ENCODE results near the gene SHISAL1.

The SHISAL1 gene

DNA sequence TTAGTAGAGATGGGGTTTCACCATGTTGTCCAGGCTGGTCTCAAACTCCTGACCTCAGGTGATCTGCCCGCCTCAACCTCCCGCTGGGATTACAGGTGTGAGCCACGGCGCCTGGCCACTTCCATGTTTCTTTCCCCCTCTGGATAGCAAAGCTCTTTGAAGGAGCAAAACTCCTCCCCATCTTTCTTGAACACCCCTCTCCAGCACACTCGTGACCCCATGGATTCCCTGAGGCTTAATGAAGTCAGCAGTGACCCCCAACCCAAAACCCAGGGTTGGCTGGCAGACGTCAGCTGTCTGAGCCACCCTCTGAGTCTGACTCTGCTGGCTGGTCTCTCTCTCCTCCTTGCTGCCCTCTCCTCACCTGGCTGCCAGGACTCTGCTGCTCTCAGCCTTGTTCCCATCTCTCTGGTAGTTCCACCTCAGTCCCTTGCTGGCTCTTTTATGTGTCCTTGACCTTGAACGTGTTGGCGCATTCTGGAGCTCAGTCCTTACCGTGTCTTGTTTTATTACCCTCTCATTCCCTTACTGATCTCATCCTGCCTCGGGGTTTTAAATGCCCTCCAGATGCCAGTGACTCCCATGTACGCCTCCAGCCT lies 87.6 kb downstream of the SHISAL1 start:
- no peak for DNase-seq

DNA sequence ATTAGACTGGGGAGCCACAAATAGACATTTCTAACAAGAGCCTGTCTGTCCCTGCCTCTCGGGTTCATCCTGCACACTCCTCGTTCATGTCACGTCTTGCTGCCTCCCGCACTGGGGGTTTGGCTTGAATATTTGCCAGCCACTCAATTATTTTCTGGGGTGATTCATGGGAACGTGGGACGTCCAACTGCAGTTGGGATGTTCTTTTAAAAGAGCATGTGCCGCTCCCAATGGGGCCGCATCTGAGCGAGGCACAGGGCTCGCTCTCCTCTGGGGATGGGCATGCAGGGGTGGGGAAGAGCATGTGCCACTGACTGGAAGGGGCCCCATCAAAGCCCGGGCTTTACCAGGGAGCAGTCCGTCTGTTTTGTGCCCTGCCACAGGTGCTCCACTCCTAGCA lies 88.6 kb downstream of the SHISAL1 start:
- no peak for DNase-seq

DNA sequence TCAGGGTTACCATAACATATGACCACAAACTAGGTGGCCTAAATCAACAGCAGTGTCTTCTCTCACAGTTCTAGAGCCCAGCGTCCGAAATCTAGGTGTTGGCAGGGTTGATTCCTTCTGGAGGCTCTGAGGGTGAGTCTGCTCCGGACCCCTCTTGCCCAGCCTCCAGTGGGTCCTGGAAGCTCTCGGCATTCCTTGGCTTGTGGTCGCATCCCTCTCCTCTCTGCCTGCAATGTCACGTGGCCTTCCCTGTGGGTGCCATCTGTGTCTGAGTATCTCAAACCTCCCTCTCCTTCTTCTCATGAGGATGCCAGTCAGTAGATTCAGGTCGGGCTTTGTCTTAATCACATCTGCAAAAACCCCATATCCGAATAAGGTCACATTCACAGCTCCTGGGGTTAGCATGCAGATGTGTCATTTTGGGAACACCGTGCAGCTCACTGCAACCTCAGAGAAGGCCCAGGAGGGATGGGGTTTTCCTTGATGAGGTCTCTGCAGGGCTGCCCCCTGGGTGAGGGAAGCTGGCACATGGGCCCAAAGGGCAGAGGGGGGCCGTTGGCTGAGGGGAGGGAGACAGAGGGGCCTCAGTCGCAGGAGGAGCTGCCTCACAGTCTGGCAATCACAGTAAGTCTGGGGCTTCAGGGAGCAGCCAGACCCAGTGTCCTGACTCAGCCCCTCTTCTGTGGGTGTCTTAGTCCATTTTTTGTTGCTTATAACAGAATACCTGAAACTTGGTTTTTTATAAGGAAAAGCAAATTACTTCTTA lies 90.9 kb downstream of the SHISAL1 start:
- DNase-seq: no peak

DNA sequence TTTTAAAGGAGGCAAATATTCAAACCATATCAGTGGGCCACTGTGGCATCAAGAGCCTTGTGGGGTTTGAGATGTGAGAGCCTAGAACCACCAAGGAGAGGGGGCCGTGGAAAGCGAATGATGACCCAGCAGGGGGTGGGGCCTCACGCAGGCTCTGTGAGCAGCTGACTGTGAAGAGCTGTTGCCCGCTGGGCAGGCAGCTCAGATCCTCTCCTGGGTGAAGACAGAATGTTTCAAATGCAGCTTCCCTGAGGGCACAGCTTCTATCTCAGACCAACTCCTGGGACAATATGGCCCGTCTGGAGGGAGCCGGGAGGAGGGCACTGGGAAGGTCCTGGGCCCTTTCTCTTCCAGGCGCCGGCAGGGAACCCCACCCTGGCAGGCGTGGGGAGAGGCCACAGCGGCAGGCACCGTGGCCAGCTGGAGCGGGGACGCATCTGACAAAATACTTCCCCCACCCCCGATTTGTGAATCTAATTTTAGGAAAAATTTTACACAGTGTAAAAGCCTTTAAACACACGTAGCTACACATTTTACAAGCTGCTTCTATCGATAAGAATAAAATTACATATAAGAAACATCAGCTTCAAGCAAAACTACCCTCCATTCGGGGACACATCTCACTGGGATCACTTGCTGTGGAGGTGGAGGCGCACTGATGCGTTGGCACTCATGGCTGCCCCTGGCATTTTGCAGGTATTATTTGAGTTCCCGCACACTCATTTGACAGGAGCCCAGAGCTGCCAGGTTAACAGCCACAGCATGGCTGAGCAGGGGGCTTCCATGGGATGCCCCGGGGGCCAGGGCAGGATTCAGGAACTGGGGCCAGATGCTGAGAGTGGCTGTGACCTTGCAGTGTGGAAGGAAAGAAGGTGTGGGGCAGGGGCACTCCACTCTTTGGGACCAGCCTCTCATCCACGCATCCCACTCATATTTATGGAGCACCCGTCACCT lies 91.7 kb downstream of the SHISAL1 start:
- no peak for DNase-seq

DNA sequence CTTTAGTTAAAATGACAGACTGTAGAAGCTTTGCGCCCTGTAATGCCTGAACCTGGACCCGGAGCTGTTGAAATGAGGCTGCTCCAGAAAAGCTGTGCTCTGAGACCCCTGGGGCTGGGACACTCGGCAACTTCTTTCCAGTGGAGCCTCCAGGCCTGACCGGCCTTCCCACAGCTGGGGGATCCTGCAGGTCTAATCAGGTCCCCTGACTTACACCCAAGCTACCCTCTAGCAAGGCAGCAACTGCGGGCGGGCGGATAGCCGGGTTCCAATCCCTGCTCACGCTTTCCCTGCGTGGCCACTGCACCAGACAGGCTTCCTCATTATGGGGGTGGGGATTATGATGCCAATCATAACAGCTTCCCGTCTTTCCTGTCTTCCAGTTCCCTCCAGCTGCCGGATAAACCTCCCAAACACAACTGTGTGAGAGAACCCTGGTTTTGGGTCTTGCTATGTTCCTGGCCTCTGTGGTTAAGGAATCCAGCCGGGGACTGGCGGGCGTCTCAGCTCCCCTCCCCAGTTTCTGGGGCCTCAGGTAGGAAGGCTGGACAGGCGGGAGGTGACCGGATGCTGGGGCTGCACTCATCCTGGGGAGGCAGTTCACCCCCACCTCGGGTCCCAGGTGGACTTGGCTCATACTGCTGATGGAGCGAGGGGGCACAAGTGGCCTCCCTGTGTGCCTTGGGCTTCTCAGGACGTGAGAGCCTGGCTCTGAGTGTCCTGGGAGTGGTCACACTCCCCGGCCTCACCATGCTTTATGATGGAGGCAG lies 93.5 kb downstream of the SHISAL1 start:
- no peak for DNase-seq

DNA sequence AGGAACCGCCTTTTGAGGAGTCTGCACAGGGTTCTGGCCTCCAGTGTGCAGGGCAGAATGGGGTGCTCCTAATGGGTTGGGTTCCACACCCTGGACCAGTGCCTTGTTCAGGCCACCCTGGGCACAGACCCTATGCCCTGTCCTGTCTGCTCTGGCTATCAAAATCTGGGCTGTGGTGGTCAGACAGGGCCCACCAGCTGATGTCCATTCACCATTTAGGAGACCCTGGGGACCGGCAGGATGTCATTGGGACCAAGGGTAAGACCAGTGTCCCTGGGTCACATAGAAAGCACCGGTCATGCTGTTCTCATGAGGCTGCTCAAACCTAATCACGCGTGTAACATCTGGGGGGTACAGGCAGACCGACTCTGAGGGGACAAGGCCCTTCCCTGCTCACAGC lies 94.7 kb downstream of the SHISAL1 start:
- no peak for DNase-seq

DNA sequence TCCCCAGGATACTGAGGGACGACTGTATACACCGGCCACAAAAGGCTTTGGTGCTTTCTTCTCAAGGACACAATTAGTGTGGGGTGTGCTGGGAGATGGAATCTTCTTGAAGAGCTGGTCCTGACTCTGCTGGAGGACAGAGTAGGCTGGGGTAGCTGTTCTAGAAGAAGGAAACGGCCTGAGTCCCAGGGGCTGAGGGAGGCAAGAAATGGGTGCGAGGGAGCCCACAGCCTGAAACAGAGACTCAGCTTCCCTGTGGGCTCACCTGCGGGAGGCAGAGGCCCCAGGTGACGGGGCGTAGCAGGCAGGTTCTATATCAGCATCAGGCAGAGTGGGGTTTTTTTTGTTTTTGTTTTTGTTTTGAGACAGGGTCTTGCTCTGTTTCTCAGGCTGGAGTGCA lies 95.4 kb downstream of the SHISAL1 start:
- DNase-seq: no peak

DNA sequence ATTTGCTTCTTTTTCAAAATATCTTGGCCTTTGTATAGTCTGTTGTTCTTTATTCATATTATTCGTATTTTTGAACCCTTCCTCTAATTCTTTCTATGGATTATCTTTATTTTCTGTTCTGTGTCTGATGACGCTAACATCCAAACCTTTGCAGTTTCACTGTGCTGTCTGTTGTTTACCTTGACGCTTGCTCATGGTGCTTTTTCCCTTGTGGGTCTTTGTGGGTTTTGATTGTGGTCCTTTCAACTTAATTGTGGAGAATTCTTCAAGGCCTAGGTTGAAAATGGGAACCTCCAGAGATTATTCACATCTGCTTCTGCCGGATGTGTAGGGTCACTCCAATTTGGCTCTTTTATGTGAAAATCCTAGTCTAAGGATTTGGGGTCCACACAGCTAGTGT lies 97.5 kb downstream of the SHISAL1 start:
- no peak for DNase-seq

DNA sequence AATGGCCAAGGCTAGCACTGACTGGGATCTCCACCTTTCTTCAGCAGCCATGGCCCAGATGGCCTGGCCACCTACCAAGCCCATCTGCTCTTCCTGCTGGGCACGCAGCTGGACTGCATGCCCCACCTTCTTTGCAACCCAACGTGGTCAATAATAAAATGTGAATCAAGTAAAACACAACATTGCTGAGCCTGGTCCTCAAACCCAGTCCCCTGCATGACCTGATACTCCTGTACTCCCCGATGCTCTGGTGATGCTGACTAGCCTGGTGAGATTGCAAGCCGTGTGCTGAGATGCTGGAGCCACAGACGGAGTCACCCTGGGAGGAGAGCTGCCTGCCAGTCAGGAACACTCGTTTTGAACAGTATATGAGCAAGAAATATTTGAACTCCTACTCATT lies 98.0 kb downstream of the SHISAL1 start:
- no peak for DNase-seq

DNA sequence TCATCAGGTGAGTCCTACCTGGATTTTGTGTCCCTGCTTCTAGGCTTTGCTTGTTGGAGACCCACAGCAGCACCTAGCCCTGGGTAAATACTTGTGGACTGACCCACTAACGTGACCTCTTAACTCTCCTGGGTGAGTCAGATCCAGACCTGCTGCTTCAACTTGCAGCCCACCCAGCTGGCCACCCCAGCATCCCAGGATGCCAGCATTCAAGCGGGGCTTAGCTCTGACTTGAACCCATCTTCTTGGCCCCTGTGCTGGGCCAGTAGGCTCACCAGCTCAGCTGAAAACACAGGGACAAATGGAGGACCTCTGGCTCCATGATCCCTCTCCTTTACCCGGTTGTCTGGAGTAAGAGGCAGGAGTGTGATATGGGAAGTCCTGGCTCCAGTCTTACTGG lies 98.6 kb downstream of the SHISAL1 start:
- no peak for DNase-seq

DNA sequence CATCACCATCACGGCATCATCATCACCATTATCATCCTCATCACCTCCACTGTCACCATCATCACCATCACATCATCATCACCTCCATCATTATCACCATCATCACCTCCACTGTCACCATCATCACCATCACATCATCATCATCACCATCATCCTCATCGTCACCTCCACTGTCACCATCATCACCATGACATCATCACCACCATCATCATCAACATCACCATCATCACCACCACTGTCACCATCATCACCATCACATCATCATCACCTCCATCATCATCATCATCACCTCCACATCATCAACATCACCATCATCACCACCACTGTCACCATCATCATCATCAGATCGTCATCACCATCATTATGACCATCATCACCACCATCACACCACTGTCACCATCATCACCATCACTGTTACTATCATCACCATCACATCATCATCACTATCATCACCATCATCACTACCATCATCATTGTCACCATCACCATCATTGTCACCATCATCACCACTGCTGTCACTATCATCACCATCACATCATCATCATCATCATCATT lies 99.2 kb downstream of the SHISAL1 start:
- no peak for DNase-seq

DNA sequence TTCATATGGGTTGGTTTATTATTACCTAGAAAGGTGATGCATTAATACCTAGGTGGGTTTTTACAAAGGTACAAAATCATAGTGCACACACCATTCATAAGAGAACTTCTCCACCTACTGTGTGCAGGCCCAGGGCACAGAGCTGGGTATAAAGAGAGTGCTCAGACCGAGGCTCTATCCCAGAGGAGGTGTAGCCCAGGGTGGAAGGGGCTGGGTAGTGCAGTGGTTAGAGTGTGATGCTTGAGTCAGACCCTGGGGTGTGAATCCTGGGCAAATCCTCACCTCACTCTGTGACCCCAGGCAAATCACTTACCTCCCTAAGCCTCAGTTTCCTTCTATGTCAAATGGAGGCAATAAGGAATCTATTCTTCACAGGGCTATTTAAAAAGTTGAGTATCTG lies 99.8 kb downstream of the SHISAL1 start:
- DNase-seq: no peak

DNA sequence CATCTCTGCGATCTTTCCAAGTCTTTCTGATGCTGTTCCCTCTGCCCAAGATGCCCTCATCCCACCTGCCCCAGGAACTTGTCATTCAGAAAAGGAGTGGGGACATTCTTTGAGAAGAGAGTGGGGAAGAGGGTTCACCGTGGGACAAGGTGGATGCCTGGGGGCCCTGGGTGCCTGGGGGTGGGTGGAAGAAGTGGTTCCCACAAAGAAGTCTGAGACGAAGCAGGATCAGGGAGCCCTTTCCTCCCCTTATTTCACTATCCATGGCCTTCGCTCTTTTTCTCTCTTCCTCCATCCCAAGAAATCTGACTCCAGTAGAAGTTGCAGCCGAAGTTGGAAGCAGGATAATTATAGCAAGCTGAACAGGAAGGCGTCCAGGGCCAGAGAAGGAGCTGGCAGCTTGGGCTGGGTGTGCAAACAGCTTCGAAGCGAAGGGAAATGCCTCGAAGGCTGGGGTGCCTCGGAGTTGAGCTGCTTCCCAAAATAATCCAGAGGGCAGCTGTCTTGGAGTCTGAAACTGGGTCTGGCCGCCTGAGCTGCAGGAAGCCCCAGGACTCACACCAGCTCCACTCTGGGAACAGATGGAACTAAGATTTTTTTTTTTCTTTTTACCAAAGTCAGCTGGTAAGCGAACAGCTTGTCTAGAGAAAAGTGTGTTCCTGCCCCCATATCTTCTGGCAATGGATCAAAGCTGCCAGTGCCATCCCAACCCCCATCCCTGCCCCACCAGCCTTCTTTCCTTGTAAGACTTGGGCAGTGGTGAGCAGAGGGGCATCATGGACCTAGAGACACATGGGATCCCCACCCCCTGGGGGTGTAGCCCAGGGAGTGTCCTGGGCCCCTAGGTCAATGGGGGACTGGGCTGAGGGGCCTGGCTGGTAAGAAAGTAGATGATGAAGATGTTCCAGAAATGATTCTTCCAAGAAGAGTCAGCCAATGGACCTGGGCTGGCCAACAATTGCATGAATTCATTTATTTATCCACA lies 100.5 kb downstream of the SHISAL1 start:
- no peak for DNase-seq

DNA sequence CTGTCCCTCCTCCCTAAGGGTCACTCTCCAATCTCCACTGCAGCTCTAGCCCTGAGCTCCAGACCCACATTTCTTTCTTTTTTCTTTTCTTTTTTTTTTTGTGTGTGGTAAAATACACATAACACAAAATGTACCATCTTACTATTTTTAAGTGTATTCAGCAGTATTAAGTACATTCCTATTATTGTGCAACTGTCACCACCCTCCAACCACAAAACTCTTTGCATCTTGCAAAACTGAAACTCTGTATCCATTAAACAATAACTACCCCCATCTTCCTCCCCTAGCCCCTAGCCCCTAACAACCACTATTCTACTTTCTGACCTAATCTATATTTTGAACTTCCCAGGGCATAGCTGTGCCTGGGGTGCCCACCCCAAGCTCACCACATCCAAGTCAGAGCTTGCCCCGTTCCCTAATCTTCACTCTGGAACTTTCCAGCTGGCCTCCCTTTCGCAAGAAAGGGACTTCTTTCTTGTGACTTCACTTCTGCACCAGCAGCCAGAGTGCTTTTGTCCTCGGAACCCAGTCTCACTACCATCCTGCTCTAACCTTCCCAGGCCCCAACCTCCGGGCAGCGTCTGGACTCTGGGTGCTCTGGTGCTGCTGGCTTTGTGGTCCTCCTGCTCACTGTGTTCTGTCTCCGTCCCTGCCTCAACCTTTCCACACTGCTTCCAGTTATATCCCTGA lies 101.3 kb downstream of the SHISAL1 start:
- DNase-seq: no peak

DNA sequence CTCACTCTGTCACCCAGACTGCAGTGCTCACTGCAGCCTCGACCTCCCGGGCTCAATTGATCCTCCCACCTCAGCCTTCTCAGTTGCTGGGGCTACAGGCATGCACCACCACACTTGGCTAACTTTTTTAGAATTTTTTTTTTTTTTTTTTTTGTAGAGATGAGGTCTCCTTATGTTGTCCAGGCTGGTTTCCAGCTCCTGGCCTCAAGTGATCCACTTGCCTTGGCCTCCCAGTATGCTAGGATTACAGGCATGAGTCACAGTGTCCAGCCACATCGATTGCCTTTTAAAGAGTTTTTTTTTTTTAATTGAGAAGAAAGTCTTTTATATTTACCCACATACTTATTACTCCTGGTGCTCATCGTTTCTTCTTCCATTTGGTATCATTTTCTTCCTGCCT lies 102.0 kb downstream of the SHISAL1 start:
- no peak for DNase-seq

DNA sequence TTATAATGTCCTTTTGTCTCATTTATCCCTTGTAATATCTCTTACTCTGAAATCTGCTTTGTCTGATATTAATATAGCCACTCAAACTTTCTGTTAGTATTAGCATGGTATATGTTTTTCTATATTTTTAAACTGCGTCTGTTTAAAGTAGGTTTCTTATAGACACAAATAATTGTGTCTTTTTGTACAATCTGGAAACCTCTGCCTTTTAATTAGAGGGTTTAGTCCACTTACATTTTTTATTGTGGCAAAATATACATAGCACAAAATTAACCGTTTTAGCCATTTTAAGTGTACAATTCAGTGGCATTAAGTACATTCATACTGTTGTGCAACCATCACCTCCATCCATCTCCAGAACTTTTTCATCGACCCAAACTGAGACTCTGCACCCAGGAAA lies 103.4 kb downstream of the SHISAL1 start:
- no peak for DNase-seq

DNA sequence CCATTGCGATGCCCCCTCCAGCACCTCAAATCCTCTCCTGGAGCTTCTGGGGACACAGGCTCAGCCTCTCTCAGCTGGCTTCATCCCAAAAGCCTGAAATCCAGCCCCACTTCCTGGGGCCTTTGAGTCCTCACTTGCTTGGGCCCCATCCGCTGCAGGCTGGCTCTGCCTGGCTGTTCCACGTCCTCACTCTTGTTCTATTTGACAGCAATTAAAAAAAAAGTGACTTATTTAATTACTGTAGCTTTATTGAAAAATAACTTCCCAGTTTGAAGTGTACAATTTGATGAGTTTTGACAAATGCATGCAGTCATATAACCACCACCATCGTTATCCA lies 104.8 kb downstream of the SHISAL1 start:
- no peak for DNase-seq

DNA sequence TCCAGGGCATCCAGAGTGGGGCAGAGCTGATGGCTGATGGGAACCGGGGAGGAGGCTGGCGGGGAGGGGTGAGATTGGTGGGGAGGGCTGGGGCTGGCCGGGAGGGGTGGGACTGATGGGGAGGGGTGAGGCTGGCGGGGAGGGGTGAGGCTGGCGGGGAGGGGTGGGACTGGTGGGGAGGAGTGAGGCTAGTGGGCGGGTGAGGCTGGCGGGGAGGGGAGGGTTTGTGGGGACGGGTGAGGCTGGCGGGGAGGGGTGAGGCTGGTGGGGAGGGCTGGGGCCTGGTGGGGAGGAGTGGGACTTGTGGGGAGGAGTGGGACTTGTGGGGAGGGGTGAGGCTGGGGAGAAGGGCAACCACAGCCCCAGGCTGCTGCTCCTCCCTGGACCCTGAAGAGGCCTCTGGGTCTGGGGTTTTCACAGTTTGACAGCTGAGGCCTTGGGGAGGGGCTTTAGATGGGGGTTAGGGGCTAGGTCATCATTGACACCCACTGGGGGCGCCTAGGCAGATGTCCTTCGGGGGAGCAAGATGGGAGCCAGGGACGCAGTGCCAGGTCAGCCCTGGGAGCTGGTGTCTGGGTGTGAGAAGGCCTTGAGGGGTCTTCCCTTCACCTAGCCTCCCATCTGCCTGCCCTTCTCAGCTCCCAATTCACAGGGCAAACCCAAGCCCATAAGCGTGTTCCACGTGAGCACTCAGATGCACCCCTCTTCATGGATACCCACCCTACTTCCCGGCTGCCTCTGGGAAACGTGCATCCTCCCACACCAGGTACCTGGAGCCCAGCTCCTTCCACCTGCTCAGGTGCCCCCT lies 105.4 kb downstream of the SHISAL1 start:
- DNase-seq: no peak

DNA sequence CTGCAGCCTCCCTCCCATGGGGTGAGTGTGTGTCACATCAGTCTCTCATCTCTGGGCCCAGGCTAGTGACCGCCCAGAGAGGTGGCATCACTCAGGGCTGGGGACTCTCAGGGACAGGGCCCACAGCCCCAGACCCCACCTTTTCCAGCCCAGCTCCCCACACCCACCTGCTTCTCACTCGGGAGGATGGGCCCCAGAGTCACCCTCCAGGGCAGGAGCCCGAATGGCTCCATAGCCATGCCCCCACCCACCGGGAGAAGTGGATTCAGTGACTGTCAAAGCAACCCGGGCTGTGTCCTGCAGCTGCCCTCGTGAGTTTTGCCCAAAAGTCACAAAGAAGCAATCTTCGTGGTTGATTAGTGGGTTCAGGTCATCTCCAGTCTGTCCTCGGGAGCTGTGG lies 106.1 kb downstream of the SHISAL1 start:
- DNase-seq: no peak

DNA sequence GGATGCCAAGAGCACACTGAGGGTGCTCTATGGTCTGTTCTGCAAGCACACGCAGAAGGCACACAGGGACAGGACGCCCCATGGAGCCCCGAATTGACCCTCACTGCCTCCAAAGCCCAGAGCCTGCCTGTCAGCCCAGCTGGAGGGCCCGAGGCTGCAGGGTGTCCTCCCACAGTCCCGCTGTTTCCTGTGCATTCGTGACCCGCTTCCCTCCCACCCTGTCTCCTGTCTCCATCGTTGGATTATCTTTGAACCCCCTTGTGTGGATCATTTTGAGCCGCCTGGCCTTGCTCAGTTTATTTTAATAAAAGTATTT lies 106.5 kb downstream of the SHISAL1 start:
- no peak for DNase-seq
